Effector memory CD8-positive, alpha-beta T cell (primary cell): ENCODE measurements around the gene PPP2R5C.

Experiments used
- ATAC-seq: fragments of 150-1000 bp; cut with Tn5 transposase; replicated peaks from 2 replicates; pipeline ENCODE4 v1.10.0; 2021; ENCODE audit warnings: mild to moderate bottlenecking, moderate library complexity
- DNase-seq, 3 experiments: peaks; one replicate each; pipeline ENCODE4 v3.0.0; 2021
- H3K27ac Mint-ChIP-seq, 2 donors: one replicate each; pipeline ENCODE4 v1.8.0; 2022; ENCODE audit warnings: mild to moderate bottlenecking in 2 of 2, mixed read lengths in 2 of 2, moderate library complexity in 2 of 2
- H3K27me3 Mint-ChIP-seq, 2 donors: one replicate each; pipeline ENCODE4 v1.8.0; 2022; ENCODE audit warnings: mixed read lengths in 2 of 2
- H3K36me3 Mint-ChIP-seq: one replicate; pipeline ENCODE4 v1.8.0; 2022; ENCODE audit warnings: mild to moderate bottlenecking, moderate library complexity, mixed read lengths; ENCODE audit not compliant: insufficient read depth
- H3K4me1 Mint-ChIP-seq, 2 donors: one replicate each; pipeline ENCODE4 v1.8.0; 2022; ENCODE audit warnings: low read depth in 2 of 2, mixed read lengths in 2 of 2
- H3K4me3 Mint-ChIP-seq, 2 donors: one replicate each; pipeline ENCODE4 v1.8.0; 2022; ENCODE audit warnings: mild to moderate bottlenecking in 2 of 2, mixed read lengths in 2 of 2, moderate library complexity in 2 of 2
- H3K9me3 Mint-ChIP-seq, 2 donors: one replicate each; pipeline ENCODE4 v1.8.0; 2022; ENCODE audit warnings: mixed read lengths in 2 of 2

The PPP2R5C gene

DNA sequence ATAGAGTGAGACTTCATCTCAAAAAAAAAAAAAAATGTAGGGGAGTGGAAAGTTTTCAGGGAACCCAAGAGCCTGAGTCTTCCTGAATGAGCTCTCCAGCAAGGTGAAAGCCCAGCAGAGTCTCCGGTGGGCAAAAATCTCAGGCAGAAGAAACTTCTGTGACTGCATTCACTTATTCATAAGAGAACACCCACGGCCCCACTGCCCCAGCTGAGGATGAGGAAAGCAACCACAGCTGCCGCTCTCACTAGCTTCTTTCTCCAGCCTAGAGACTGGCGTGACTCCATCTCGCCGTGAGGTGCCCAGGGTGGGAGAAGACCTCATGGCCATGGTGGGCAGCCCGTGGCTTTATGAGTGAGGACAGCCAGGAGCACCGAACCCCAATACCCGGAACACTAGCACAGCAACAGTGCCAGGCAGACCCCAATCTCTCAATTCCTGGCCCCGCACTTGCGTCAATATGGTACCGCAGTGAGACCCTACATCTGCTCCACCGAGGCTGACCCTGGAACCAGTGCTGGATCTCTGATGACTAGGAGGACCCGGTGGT is 173.2 kb downstream of the PPP2R5C start:
- Mint-ChIP-seq H3K27ac (no peak overlapping the region), H3K27me3 (peaks cover 10 to 13% of the 10 kb centered on the region in 2 donors), H3K4me1 (peaks cover 7% of the 10 kb centered on the region in 2 donors), H3K9me3 (no peaks in the 10 kb centered on the region), H3K36me3 (peaks cover 7% of the 10 kb centered on the region), H3K4me3 (no peak overlapping the region)
- ATAC-seq (no peak), DNase-seq (no peak)

DNA sequence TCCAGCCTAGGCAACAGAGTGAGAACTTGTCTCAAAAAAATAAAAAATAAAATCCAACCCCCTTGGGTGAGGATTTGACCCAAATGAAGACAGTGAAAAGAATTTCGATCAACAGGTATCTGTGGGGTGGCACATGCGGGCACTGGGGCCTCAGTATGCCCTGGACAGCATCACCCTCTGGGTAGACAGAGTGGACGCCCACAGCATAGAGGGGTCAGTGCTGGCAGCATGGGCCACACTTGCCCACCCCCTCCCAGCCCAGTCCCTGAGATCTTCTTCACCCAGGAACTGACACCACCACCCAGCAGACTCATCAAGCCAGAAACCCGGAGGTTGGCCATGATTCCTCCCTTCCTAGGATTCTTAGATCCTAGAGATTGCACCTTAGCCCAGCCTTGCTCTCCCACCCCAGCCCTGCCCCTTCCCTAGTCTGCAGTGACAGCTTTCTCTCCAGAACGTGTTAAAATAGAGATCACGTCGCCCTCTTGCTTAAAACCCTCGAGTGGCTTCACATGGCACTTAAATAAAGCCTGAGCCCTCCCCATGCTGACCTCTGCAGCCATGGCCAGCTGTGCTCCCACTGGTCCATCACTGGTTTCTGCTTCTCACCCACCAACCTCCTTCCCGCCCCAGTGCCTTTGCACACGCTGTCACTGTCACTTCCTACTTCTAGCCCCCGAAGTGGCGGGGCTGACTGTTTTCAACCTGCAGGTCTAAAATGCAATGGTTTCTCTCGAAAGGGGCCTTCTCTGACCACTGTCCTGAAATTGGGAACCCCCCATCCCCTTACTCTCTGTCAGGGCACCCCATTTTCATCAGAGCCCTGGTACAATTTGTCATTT is 176.6 kb downstream of the PPP2R5C start:
- ATAC-seq: no peak
- no peak for DNase-seq
- Mint-ChIP-seq H3K27ac (no peak overlapping the region), H3K4me3 (no peak overlapping the region), H3K4me1 (peaks cover 7% of the 10 kb centered on the region in 2 donors), H3K9me3 (no peaks in the 10 kb centered on the region), H3K27me3 (peaks cover 24 to 46% of the 10 kb centered on the region in 2 donors), H3K36me3 (peaks cover 7% of the 10 kb centered on the region)

DNA sequence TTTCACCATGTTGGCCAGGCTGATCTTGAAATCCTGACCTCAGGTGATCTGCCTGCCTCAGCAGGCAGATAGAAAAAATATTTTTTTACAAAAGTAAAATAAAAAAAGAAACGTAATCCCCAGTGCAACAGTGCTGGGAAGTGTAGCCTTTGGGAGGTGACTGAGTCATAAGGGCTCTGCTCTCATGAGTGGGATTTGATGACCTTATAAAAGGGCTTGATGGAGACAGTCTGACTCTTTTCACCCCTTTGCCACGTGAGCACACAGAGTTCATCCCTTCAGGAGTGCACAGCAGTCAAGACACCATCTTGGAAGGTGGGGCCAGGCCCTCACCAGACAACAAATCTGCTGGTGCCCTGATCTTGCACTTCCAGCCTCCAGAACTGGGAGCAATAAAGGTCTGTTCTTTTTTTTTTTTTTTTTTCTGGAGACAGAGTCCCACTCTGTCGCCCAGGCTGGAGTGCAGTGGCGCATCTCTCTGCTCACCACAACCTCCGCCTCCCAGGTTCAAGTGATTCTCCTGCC is 178.2 kb downstream of the PPP2R5C start:
- ATAC-seq (no peak), DNase-seq (no peak)
- Mint-ChIP-seq H3K36me3 (peaks cover 8% of the 10 kb centered on the region), H3K9me3 (no peaks in the 10 kb centered on the region), H3K27ac (no peak overlapping the region), H3K27me3 (peaks cover 37 to 62% of the 10 kb centered on the region in 2 donors), H3K4me3 (no peak overlapping the region), H3K4me1 (peaks cover 7% of the 10 kb centered on the region in 2 donors)

DNA sequence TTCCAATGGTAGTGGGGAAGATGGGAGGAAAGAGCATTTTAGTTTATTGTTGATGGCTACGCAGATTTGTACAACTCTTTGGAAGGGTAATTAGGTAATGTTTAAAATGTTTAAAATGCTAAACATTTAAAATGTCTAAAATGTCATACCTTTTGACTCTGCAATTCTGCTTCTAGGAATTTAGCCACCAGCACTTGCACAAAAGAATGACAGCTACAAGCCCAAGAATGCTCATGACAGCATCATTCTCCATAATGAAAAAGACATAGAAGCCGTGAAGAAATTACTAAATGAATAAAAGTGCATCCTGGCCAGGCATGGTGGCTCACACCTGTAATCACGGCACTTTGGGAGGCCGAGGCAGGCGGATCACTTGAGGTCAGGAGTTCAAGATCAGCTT is 182.9 kb downstream of the PPP2R5C start:
- Mint-ChIP-seq H3K27me3 (peaks cover 44 to 72% of the 10 kb centered on the region in 2 donors), H3K9me3 (no peaks in the 10 kb centered on the region), H3K27ac (no peak overlapping the region), H3K4me3 (no peak overlapping the region), H3K36me3 (peaks cover 24% of the 10 kb centered on the region), H3K4me1 (peaks cover 13 to 19% of the 10 kb centered on the region in 2 donors)
- no peak for DNase-seq
- ATAC-seq: no peak

DNA sequence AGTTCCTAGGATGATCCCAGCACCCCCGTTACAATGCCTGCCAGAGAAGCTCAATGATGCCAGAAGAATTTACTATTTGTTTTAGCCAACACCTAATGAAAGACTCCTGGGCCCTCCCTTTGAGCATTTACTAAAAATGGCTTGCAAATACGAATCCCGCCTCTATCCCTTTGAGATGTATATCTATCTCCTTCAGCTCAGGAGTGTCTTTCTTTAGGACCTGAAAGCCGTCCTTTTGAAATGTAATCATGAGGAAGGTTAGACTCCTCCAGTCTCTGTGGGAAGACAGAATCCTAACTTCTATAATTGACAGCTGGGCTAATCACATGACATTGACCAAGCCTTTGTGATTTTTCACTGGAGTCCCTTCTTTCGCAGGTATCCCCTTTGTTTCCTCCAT is 183.7 kb downstream of the PPP2R5C start:
- Mint-ChIP-seq H3K27me3 (peaks cover 44 to 68% of the 10 kb centered on the region in 2 donors), H3K4me3 (no peak overlapping the region), H3K9me3 (no peaks in the 10 kb centered on the region), H3K27ac (peak overlapping the region in 1 of 2 donors; percentile 46), H3K4me1 (peaks cover 13 to 20% of the 10 kb centered on the region in 2 donors), H3K36me3 (peaks cover 24% of the 10 kb centered on the region)
- ATAC-seq: no peak
- no peak for DNase-seq

DNA sequence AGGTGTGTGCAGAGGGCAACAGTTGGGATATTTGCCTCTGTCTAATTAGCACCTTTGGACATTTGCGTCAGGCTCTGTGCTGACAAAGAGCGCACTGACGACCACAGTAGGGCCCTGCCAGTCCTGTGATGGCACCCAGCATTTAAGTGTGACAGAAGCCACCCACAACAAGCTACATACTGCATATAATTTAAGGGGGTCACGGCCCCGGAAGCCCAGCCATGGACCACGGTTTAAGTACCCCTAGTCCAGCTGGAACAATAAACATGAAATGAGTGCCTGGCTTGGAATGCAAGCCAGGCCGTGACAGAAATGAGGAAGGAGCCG is 186.0 kb downstream of the PPP2R5C start:
- H3K4me1 Mint-ChIP-seq: peaks cover 13 to 24% of the 10 kb centered on the region in 2 donors
- H3K4me3 Mint-ChIP-seq: peak overlapping the region; percentile 84 to 94
- peak overlapping the region; percentile 97 to 99 for H3K27ac Mint-ChIP-seq
- peaks cover 32 to 45% of the 10 kb centered on the region in 2 donors for H3K27me3 Mint-ChIP-seq
- ATAC-seq (peak; percentile 23), DNase-seq (peak in 1 of 3 experiments; percentile 32)
- peaks cover 24% of the 10 kb centered on the region for H3K36me3 Mint-ChIP-seq
- H3K9me3 Mint-ChIP-seq: no peaks in the 10 kb centered on the region

DNA sequence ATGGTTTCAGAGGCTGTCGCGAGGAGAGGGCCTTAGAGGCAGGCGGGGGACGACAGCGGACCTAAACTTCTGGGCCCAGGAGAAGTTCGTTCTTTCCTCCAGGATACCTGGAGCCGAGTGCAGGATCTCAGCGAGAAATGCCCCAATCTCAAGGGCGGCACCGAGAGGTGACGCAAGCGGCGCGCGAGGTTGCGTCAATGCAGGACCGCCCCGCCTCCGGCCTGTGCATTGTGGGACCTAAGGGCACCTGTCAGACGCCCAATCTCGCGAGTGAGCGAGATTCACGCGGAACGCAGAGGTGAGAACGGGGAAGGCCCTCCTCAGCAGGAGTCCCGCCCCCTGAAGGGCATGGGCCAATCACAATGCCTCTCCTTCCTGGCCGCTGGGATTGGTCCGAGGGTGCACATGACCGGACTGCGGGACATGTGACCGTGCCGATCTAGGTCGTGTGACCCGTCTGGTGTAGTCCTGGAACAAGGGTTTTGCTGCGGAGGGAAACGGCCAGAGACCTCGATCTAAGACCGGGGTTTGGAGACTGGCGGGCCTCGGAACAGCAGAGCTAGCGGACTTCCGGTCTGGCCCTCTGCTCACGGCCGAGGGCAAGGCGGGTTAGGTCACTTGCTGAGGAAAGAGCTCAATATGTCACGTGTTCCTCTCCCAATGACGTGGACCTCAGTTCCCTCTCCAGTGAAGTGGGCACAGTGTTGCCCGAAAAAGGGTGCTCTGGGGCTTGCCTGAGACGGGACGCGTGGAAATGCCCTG is 186.6 kb downstream of the PPP2R5C start:
- peaks cover 13 to 24% of the 10 kb centered on the region in 2 donors for H3K4me1 Mint-ChIP-seq
- no peaks in the 10 kb centered on the region for H3K9me3 Mint-ChIP-seq
- peak overlapping the region; percentile 84 to 94 for H3K4me3 Mint-ChIP-seq
- H3K27ac Mint-ChIP-seq: peak overlapping the region; percentile 97 to 99
- peak; percentile 92 for ATAC-seq
- H3K36me3 Mint-ChIP-seq: peaks cover 24% of the 10 kb centered on the region
- H3K27me3 Mint-ChIP-seq: peaks cover 31 to 39% of the 10 kb centered on the region in 2 donors
- peak; percentile 99 for DNase-seq

DNA sequence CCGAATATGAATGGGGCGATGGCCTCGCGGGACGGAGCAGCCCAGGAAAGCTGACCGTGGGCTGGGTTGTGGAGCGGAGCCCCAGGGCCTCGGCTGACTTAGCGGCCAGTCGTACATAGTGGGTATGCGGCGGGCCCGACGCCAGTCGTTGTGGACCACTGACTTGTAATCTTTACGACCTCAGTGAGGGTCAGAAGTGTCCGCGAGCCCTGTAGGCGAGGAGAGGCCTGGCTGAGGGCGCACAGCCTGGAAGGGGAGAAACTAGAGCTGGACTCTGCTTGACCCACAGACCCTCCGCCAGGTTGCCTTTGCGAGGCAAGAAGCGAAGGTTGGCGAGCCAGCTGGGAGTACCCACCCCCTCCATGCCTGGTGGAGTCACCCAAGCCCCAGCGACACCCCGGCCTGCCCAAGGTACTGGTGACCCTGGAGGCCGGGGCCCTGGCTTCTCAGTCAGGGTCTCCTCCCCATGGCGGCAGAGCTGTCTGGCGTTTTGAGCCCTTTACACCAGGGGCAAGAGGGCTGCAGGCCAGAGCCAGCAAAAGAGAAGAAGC is 187.2 kb downstream of the PPP2R5C start:
- H3K27me3 Mint-ChIP-seq: peaks cover 25 to 33% of the 10 kb centered on the region in 2 donors
- peak overlapping the region; percentile 97 to 99 for H3K27ac Mint-ChIP-seq

DNA sequence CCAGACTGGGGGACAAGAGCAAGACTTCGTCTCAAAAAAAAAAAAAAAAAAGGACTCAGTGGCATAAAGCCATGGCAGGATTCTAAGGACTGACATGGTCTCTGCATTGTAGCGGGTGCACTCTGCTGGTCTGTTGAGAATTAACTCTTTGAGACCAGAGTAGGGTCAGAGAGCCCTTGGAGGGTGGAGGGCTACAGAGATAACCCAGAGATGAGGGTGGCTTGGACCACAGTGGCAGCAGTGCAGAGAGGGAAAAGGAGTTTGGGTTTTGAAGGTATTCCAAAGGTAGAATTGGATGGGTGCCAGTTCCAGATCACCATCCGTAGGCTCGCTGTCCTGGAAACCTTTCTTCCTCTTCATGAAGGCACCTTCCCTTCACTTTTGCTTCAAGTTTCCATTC is 188.6 kb downstream of the PPP2R5C start:
- no peak for DNase-seq
- no peak for ATAC-seq
- Mint-ChIP-seq H3K36me3 (peaks cover 20% of the 10 kb centered on the region), H3K4me3 (peak overlapping the region in 1 of 2 donors; percentile 84), H3K27me3 (peaks cover 14 to 19% of the 10 kb centered on the region in 2 donors), H3K4me1 (peaks cover 13 to 24% of the 10 kb centered on the region in 2 donors), H3K9me3 (no peaks in the 10 kb centered on the region), H3K27ac (peak overlapping the region in 1 of 2 donors; percentile 97)

More for the DNA sequence above, 187.2 kb downstream of the PPP2R5C start:
- Mint-ChIP-seq H3K4me3 (peak overlapping the region; percentile 84 to 94), H3K36me3 (peaks cover 24% of the 10 kb centered on the region), H3K4me1 (peaks cover 13 to 24% of the 10 kb centered on the region in 2 donors), H3K9me3 (no peaks in the 10 kb centered on the region)
- no peak for DNase-seq
- ATAC-seq: no peak

DNA sequence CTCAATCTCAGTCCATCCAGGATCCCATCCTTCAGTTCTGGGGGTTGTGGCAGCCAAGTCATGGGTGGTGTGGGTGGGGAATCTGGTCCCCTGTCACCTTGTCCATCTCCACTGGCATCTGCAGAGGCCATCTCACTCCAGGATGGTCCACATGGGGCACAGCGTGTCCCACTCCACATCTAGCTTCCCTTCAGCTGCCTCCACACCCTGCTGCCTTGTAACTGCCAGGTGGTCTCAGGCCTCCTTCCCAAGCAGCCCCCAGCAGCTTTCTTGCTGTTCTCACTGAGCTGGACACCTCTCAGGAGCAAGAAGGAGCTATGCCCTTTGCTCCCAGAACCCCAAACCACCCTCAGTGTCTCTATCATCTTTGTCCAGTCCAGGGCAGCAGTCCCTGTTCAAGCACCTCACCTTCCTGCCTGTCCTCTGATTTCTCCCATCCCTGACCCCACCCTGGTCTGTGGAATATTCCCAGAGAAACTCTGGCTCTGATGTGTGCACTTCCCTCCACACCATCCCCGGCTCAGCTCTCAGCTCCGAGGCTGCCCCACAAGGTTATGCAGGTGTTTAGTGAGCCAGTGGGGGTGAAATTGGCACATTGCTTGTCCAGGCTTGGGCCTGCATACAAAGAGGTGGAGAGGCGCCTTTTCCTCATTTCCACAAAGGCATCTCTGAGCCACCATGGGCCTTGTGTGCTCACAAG is 189.2 kb downstream of the PPP2R5C start:
- H3K4me3 Mint-ChIP-seq: no peak overlapping the region
- H3K27me3 Mint-ChIP-seq: peaks cover 9 to 13% of the 10 kb centered on the region in 2 donors
- H3K27ac Mint-ChIP-seq: peak overlapping the region in 1 of 2 donors; percentile 17
- no peak for DNase-seq
- H3K36me3 Mint-ChIP-seq: peaks cover 20% of the 10 kb centered on the region
- H3K4me1 Mint-ChIP-seq: peaks cover 13 to 24% of the 10 kb centered on the region in 2 donors
- ATAC-seq: no peak
- H3K9me3 Mint-ChIP-seq: no peaks in the 10 kb centered on the region

DNA sequence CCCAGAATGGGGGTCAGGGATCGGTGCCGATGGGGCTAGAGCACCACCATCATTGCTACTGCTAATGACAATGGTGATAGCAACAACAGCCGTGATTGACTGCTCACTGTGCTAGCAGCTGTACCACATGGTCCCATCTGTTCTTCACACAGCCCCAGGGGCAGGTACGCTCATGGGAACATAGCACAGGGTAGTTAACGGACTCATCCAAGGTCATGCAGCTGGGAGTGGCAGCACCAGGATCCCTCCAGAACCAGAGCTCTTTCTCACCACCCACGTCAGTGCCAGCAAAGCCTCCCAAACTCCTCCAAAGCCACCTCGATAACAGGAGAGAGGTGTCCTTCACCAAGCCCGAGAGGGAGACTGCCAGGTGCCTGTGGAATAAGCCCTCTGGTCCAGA is 191.6 kb downstream of the PPP2R5C start:
- Mint-ChIP-seq H3K9me3 (no peaks in the 10 kb centered on the region), H3K36me3 (peaks cover 6% of the 10 kb centered on the region), H3K27me3 (no peaks in the 10 kb centered on the region), H3K4me1 (peaks cover 8 to 17% of the 10 kb centered on the region in 2 donors), H3K4me3 (no peak overlapping the region), H3K27ac (no peak overlapping the region)
- ATAC-seq: no peak
- no peak for DNase-seq

DNA sequence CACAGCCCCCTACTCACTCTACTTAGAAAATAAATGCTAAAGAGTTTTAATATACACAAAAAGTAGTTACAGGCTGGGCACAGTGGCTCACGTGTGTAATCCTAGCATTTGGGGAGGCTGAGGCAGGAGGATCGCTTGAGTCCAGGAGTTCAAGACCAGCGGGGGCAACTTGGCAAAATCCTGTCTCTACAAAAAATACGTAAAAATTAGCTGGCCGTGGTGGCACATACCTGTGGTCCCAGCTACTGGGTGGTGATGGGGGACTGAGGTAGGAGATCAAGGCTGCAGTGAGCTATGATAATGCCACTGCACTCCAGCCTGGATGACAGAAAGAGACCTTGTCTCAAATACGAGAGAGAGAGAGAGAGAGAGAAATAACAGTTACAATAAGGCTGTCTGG is 193.0 kb downstream of the PPP2R5C start:
- no peak for ATAC-seq
- no peaks in the 10 kb centered on the region for H3K9me3 Mint-ChIP-seq

More for the DNA sequence above, 193.0 kb downstream of the PPP2R5C start:
- no peak for DNase-seq
- no peak overlapping the region for H3K4me3 Mint-ChIP-seq
- no peak overlapping the region for H3K27ac Mint-ChIP-seq
- no peaks in the 10 kb centered on the region for H3K27me3 Mint-ChIP-seq
- H3K36me3 Mint-ChIP-seq: no peaks in the 10 kb centered on the region
- H3K4me1 Mint-ChIP-seq: peaks cover under 1 to 6% of the 10 kb centered on the region in 2 donors
